Measurements from ENCODE around the gene DVL1.

- TF ChIP-seq POLR2AphosphoS5 (IDR thresholded peaks at IDR 0.05; ENCODE audit: low read depth, low read length) (no peak), POLR2A (IDR thresholded peaks at IDR 0.05; ENCODE audit: low read depth, low read length) (no peak)
Measured at GRCh38 chr1:1360506-1361169, 11.4 kb upstream of the DVL1 start.

Measured in GM12892 (cell line).